ENCODE results near the gene ZBTB25. TPM values are rescaled to one million over a fixed set of nuclear protein-coding genes. Genes with fewer than 3 reads are reported as not detected.
"Not testable (repeated sequence)": the region's sequence is repeated elsewhere in the genome, so short reads cannot be mapped to it uniquely, and the experiment has no call there.

ZBTB25 gene
- total RNA-seq, 6 donors from 2014 or later, result 5.9 to 31.4 (median 10.3) TPM

GRCh38 chr14:64522591-64523355 is 19.1 kb upstream of the ZBTB25 start:
- H3K27ac ChIP-seq, result no peak overlapping the region
- H3K36me3 ChIP-seq, result peaks cover 0 to 31% (median 18%) of the 10 kb centered on the region in 4 donors
- ATAC-seq (ENCODE audit: low FRiP score in 2 of 2), result no peak
- WGBS, 2 donors, result 87 to 89% methylated on average over 9 of the region's 9 CpGs
- no peak overlapping the region for H3K4me3 ChIP-seq
- no peaks in the 10 kb centered on the region for H3K27me3 ChIP-seq
- no peak for DNase-seq
- H3K4me1 ChIP-seq, result peaks cover 0 to 3% (median 0%) of the 10 kb centered on the region in 4 donors
- H3K9me3 ChIP-seq, result no peaks in the 10 kb centered on the region
- TF ChIP-seq POLR2AphosphoS5 (IDR thresholded peaks at IDR 0.05) (no peak), CTCF (IDR thresholded peaks at IDR 0.05) (no peak), EP300 (IDR thresholded peaks at IDR 0.05) (no peak), POLR2A (IDR thresholded peaks at IDR 0.05) (no peak)

- Histone ChIP-seq H3K36me3 (peaks cover 0 to 28% (median 18%) of the 10 kb centered on the region in 4 donors), H3K9me3 (no peaks in the 10 kb centered on the region), H3K4me3 (no peak overlapping the region), H3K4me1 (peaks cover 0 to 5% (median 2%) of the 10 kb centered on the region in 4 donors), H3K27me3 (no peaks in the 10 kb centered on the region), H3K27ac (no peak overlapping the region)
- WGBS, 2 donors, result 82 to 90% methylated on average over 4 of the region's 4 CpGs
- DNase-seq, result no peak
- ATAC-seq (ENCODE audit: low FRiP score in 2 of 2), result no peak
- TF ChIP-seq CTCF (IDR thresholded peaks at IDR 0.05) (no peak), EP300 (IDR thresholded peaks at IDR 0.05) (no peak), POLR2A (IDR thresholded peaks at IDR 0.05) (no peak)
Measured at GRCh38 chr14:64520699-64521098, 17.1 kb upstream of the ZBTB25 start.

DNA sequence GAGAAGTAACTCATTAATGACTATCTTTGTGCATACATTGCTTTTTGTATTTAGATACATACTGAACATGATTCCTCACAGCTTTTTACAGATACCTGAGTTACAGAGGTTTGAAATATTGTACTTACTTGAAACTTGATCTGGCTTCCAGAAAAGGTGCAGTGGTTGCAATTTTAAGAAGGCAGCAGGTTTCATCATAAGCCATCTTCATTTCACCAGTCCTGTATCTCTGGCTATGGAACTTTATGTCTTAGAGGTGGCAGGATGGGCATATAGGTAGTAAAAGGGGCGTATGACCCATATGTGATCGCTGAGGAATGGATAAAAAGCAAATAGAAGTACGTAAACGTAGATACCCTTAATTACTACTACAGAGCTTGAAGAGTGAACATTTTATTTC is 14.6 kb upstream of the ZBTB25 start:
- Histone ChIP-seq H3K27me3 (no peaks in the 10 kb centered on the region), H3K9me3 (no peaks in the 10 kb centered on the region), H3K36me3 (peaks cover 0 to 19% (median 16%) of the 10 kb centered on the region in 4 donors), H3K27ac (no peak overlapping the region), H3K4me3 (no peak overlapping the region), H3K4me1 (peaks cover 5 to 23% (median 13%) of the 10 kb centered on the region in 4 donors)
- DNase-seq (no peak), ATAC-seq (ENCODE audit: low FRiP score in 2 of 2) (no peak)
- TF ChIP-seq POLR2A (IDR thresholded peaks at IDR 0.05) (no peak), EP300 (IDR thresholded peaks at IDR 0.05) (no peak), CTCF (IDR thresholded peaks at IDR 0.05) (no peak), POLR2AphosphoS5 (IDR thresholded peaks at IDR 0.05) (no peak)
- 75 to 77% methylated on average over 4 of the region's 4 CpGs for WGBS, 2 donors

DNA sequence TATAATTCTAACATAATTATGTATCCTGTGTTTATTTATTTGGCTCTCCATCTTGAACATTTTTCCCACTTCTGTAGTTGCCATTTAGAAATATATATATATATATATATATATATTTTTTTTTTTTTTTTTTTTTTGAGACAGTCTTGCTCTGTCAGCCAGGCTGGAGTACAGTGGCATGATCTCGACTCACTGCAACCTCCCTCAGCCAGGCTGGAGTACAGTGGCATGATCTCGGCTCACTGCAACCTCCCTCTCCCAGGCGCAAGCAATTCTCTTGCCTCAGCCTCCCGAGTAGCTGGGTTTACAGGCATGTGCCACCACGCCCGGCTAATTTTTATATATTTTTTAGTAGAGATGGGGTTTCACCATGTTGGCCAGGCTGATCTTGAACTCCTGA is 14.0 kb upstream of the ZBTB25 start:
- H3K27ac ChIP-seq; H3K4me3 ChIP-seq; DNase-seq; H3K27me3 ChIP-seq; ATAC-seq (ENCODE audit: low FRiP score in 2 of 2); H3K9me3 ChIP-seq: not testable (repeated sequence)
- peaks cover 8 to 24% (median 18%) of the 10 kb centered on the region in 4 donors for H3K4me1 ChIP-seq
- WGBS, 2 donors, result 92% methylated on average over 6 of the region's 6 CpGs
- H3K36me3 ChIP-seq, result peaks cover 0 to 13% (median 12%) of the 10 kb centered on the region in 4 donors

- Histone ChIP-seq H3K27ac (no peak overlapping the region), H3K36me3 (peaks cover 0 to 7% (median 6%) of the 10 kb centered on the region in 4 donors), H3K27me3 (no peaks in the 10 kb centered on the region), H3K4me1 (peaks cover 15 to 31% (median 22%) of the 10 kb centered on the region in 4 donors), H3K9me3 (no peaks in the 10 kb centered on the region), H3K4me3 (no peak overlapping the region)
- WGBS, 2 donors, result 78 to 85% methylated on average over 1 of the region's 1 CpG
- ATAC-seq (ENCODE audit: low FRiP score in 2 of 2) (no peak), DNase-seq (no peak)
- TF ChIP-seq POLR2AphosphoS5 (IDR thresholded peaks at IDR 0.05), result no peak
- TF ChIP-seq EP300 (IDR thresholded peaks at IDR 0.05), result no peak
- TF ChIP-seq POLR2A (IDR thresholded peaks at IDR 0.05), result no peak
- no peak for TF ChIP-seq CTCF (IDR thresholded peaks at IDR 0.05)
Measured at GRCh38 chr14:64516969-64517368, 13.3 kb upstream of the ZBTB25 start.

All from upper lobe of left lung (tissue), 6 donors.